Small intestine (tissue), 7 donors: Measurements from ENCODE around the gene TGFB1I1. TPM values are rescaled to one million over a fixed set of nuclear protein-coding genes. Genes with fewer than 3 reads are reported as not detected.

Experiments
- DNase-seq, 2 donors: peaks; one replicate each; pipeline versions ENCODE4 v3.0.0 to v3.0.0-alpha.2; 2013
- FAIRE-seq: peaks from 2 replicates; lab custom pipeline; 2012; peaks lifted over from hg19 to GRCh38; lab: Jason Lieb, UNC
- H3K27ac ChIP-seq, 3 donors: one replicate each; pipeline ENCODE4 v1.5.1; 2013; ENCODE audit warnings: low read length in 2 of 3, mild to moderate bottlenecking in 2 of 3, control low read depth in 1 of 3, inconsistent platforms in 1 of 3, low read depth in 1 of 3, moderate library complexity in 1 of 3
- H3K27me3 ChIP-seq, 3 donors: one replicate each; pipeline ENCODE4 v1.6.1; 2013; ENCODE audit warnings: low read length in 3 of 3, inconsistent platforms in 1 of 3; ENCODE audit not compliant: control insufficient read depth in 3 of 3, insufficient read depth in 3 of 3
- H3K36me3 ChIP-seq, 3 donors: one replicate each; pipeline ENCODE4 v1.6.1; 2013; ENCODE audit warnings: low read length in 3 of 3, inconsistent platforms in 1 of 3, low read depth in 1 of 3, mild to moderate bottlenecking in 1 of 3, moderate library complexity in 1 of 3; ENCODE audit not compliant: control insufficient read depth in 3 of 3, insufficient read depth in 2 of 3
- H3K4me1 ChIP-seq, 3 donors: one replicate each; pipeline ENCODE4 v1.6.1; 2013; ENCODE audit warnings: low read length in 2 of 3, inconsistent platforms in 1 of 3, low read depth in 1 of 3, mild to moderate bottlenecking in 1 of 3, moderate library complexity in 1 of 3; ENCODE audit not compliant: control insufficient read depth in 3 of 3, insufficient read depth in 2 of 3
- H3K4me3 ChIP-seq, 3 donors: one replicate each; pipeline ENCODE4 v1.5.1; 2013; ENCODE audit warnings: low read length in 3 of 3, control low read depth in 1 of 3, inconsistent platforms in 1 of 3, low read depth in 1 of 3, mild to moderate bottlenecking in 1 of 3, moderate library complexity in 1 of 3
- H3K9me3 ChIP-seq, 2 donors: one replicate each; pipeline ENCODE4 v1.6.1; 2013; ENCODE audit warnings: low read depth in 1 of 2, low read length in 1 of 2; ENCODE audit not compliant: control insufficient read depth in 2 of 2, insufficient read depth in 1 of 2
- WGBS, 3 donors: extraction: QIAGEN DNeasy Blood & Tissue Kit; methylation state at CpG; one replicate each; pipeline ENCODE4 v1.1.7; 2013; 5-methylcytosine and 5-hydroxymethylcytosine counted together
- polyA plus RNA-seq, 4 donors: library from polyadenylated mRNA; stranded (reverse) in 3 of 4; unstranded in 1 of 4; fragments of 200-250 nt in 3 of 4; fragments of 120-200 nt in 1 of 4; gene quantifications; one replicate each; pipeline versions ENCODE4 v1.2.1 to v1.2.3, GENCODE V29; 2013
- donor health status: healthy with polysubstance abuse.
- donor health status: control.
- donor health status: control.
- donor health status: Bipolar disorder and iron deficiency.
- donor health status: healthy.

Gene TGFB1I1
- polyA plus RNA-seq, 4 donors = 1.6 to 20.1 (median 11.1) TPM

GRCh38 chr16:31461921-31462804 is 9.8 kb upstream of the TGFB1I1 start:
- WGBS, 3 donors = 95% methylated on average over 35 of the region's 35 CpGs
- Histone ChIP-seq H3K4me1 (peaks cover 0 to 13% (median 3%) of the 10 kb centered on the region in 3 donors), H3K27me3 (no peaks in the 10 kb centered on the region), H3K27ac (no peak overlapping the region), H3K9me3 (no peaks in the 10 kb centered on the region), H3K4me3 (no peak overlapping the region), H3K36me3 (peaks cover 0 to 59% (median 3%) of the 10 kb centered on the region in 3 donors)
- FAIRE-seq (no peak), DNase-seq (no peak)

- peaks cover 0 to 5% (median 3%) of the 10 kb centered on the region in 3 donors for H3K4me1 ChIP-seq
- H3K36me3 ChIP-seq = peaks cover 0 to 56% (median 3%) of the 10 kb centered on the region in 3 donors
- no peak overlapping the region for H3K27ac ChIP-seq
- H3K27me3 ChIP-seq = no peaks in the 10 kb centered on the region
- 86 to 93% (median 86%) methylated on average over 32 to 36 of the region's 36 CpGs for WGBS, 3 donors
- DNase-seq (no peak), FAIRE-seq (no peak)
- no peaks in the 10 kb centered on the region for H3K9me3 ChIP-seq
- no peak overlapping the region for H3K4me3 ChIP-seq
Measured at GRCh38 chr16:31464348-31464769, 7.6 kb upstream of the TGFB1I1 start.

- DNase-seq = no peak
- Histone ChIP-seq H3K27me3 (no peaks in the 10 kb centered on the region), H3K36me3 (peaks cover 0 to 56% (median 3%) of the 10 kb centered on the region in 3 donors), H3K9me3 (no peaks in the 10 kb centered on the region), H3K4me1 (peaks cover 0 to 5% (median 3%) of the 10 kb centered on the region in 3 donors), H3K27ac (no peak overlapping the region), H3K4me3 (no peak overlapping the region)
- FAIRE-seq = no peak
- WGBS, 3 donors = 93 to 96% (median 94%) methylated on average over 16 to 17 of the region's 17 CpGs
Measured at GRCh38 chr16:31464781-31465260, 7.1 kb upstream of the TGFB1I1 start.

GRCh38 chr16:31465788-31466370 is 6.1 kb upstream of the TGFB1I1 start:
- WGBS, 3 donors = 90 to 93% (median 92%) methylated on average over 20 of the region's 20 CpGs
- DNase-seq = no peak
- Histone ChIP-seq H3K4me1 (peaks cover 0 to 3% (median 0%) of the 10 kb centered on the region in 3 donors), H3K27ac (no peak overlapping the region), H3K4me3 (no peak overlapping the region), H3K27me3 (no peaks in the 10 kb centered on the region), H3K36me3 (peaks cover 0 to 56% (median 3%) of the 10 kb centered on the region in 3 donors), H3K9me3 (no peaks in the 10 kb centered on the region)
- no peak for FAIRE-seq

- Histone ChIP-seq H3K36me3 (peaks cover 0 to 53% (median 3%) of the 10 kb centered on the region in 3 donors), H3K4me3 (no peak overlapping the region), H3K27ac (no peak overlapping the region), H3K4me1 (peaks cover 2 to 4% (median 3%) of the 10 kb centered on the region in 3 donors), H3K27me3 (no peaks in the 10 kb centered on the region), H3K9me3 (no peaks in the 10 kb centered on the region)
- no peak for FAIRE-seq
- DNase-seq = no peak
- WGBS, 3 donors = 93 to 97% (median 96%) methylated on average over 18 of the region's 18 CpGs
Measured at GRCh38 chr16:31466381-31466841, 5.5 kb upstream of the TGFB1I1 start.

- DNase-seq (no peak), FAIRE-seq (no peak)
- Histone ChIP-seq H3K4me3 (no peak overlapping the region), H3K9me3 (no peaks in the 10 kb centered on the region), H3K27me3 (no peaks in the 10 kb centered on the region), H3K27ac (no peak overlapping the region), H3K36me3 (peaks cover 0 to 46% (median 3%) of the 10 kb centered on the region in 3 donors), H3K4me1 (peaks cover 2 to 7% (median 4%) of the 10 kb centered on the region in 3 donors)
- WGBS, 3 donors = 82 to 90% (median 84%) methylated on average over 5 of the region's 5 CpGs
Measured at GRCh38 chr16:31467151-31467773, 4.7 kb upstream of the TGFB1I1 start.

GRCh38 chr16:31467858-31468257 is 4.1 kb upstream of the TGFB1I1 start:
- FAIRE-seq (no peak), DNase-seq (no peak)
- WGBS, 3 donors = 85 to 94% (median 86%) methylated on average over 5 of the region's 5 CpGs
- Histone ChIP-seq H3K4me3 (no peak overlapping the region), H3K27ac (no peak overlapping the region), H3K36me3 (peaks cover 0 to 40% (median 3%) of the 10 kb centered on the region in 3 donors), H3K9me3 (peaks cover 0 to 4% of the 10 kb centered on the region in 2 donors), H3K27me3 (no peaks in the 10 kb centered on the region), H3K4me1 (peaks cover 2 to 7% (median 4%) of the 10 kb centered on the region in 3 donors)

GRCh38 chr16:31470615-31471014 is 1.3 kb upstream of the TGFB1I1 start:
- Histone ChIP-seq H3K4me3 (no peak overlapping the region), H3K9me3 (peaks cover 0 to 5% of the 10 kb centered on the region in 2 donors), H3K36me3 (peaks cover 0 to 25% (median 0%) of the 10 kb centered on the region in 3 donors), H3K27me3 (no peaks in the 10 kb centered on the region), H3K4me1 (peaks cover 1 to 10% (median 2%) of the 10 kb centered on the region in 3 donors), H3K27ac (peak overlapping the region in 1 of 3 donors; percentile 75)
- 64 to 78% (median 71%) methylated on average over 3 of the region's 3 CpGs for WGBS, 3 donors
- FAIRE-seq (no peak), DNase-seq (no peak)
